HEK293 (cell line): ENCODE measurements around the gene CHRNA4.

ENCODE experiments used
- CTCF ChIA-PET: fragments of 350-600 bp; formaldehyde crosslinking; extraction: SDS; loops from one replicate; lab custom pipeline; 2021; ENCODE audit warnings: antibody characterized with exemption; lab: Yijun Ruan, JAX
- POLR2A ChIA-PET: fragments of 300-600 bp; formaldehyde crosslinking; extraction: SDS; loops from one replicate; lab custom pipeline; 2020; ENCODE audit warnings: antibody characterized with exemption, inconsistent platforms; lab: Yijun Ruan, JAX
- H3K27ac ChIP-seq: fragments of 200-500 bp; sonication (Bioruptor generic); 2 replicates; pipeline ENCODE4 v1.5.1; 2014; ENCODE audit warnings: low read depth, low read length, control low read depth, inconsistent platforms; ENCODE audit errors: extremely low read depth
- H3K36me3 ChIP-seq, 2 experiments: fragments of 200-500 bp in 1 of 2; sonication (Bioruptor generic) in 1 of 2; 1 replicate in 1 of 2; 2 replicates in 1 of 2; pipeline ENCODE4 v1.5.1; 2014 to 2017; ENCODE audit warnings: inconsistent platforms in 2 of 2, low read length in 2 of 2; ENCODE audit not compliant: control insufficient read depth in 2 of 2, insufficient read depth in 1 of 2
- H3K4me1 ChIP-seq: fragments of 200-500 bp; sonication (Bioruptor generic); 2 replicates; pipeline ENCODE4 v1.5.1; 2014; ENCODE audit warnings: mild to moderate bottlenecking, low read length, inconsistent platforms; ENCODE audit not compliant: control insufficient read depth, insufficient read depth
- H3K4me3 ChIP-seq: 2 replicates; pipeline ENCODE4 v1.5.1; 2011; ENCODE audit warnings: low read depth, mild to moderate bottlenecking, control low read depth, low read length, moderate library complexity
- H3K9me3 ChIP-seq: fragments of 200-500 bp; sonication (Bioruptor generic); 2 replicates; pipeline ENCODE4 v1.5.1; 2014; ENCODE audit warnings: low read depth, low read length, inconsistent platforms; ENCODE audit not compliant: control insufficient read depth, insufficient read depth
- GLI4 ChIP-seq: fragments of 450-650 bp; formaldehyde crosslinking; IDR thresholded peaks from 2 replicates; pipeline ENCODE4 v1.5.1; 2016; ENCODE audit warnings: missing biosample characterization, missing genetic modification characterization
- HOXA7 ChIP-seq: sonication (generic); formaldehyde crosslinking; IDR thresholded peaks from 2 replicates; pipeline ENCODE4 v1.8.1; 2022; ENCODE audit warnings: missing genetic modification reagents, borderline replicate concordance
- KLF1 ChIP-seq: fragments of 450-650 bp; formaldehyde crosslinking; IDR thresholded peaks from 2 replicates; pipeline ENCODE4 v1.5.1; 2016; ENCODE audit warnings: missing biosample characterization, missing genetic modification characterization
- KLF8 ChIP-seq: fragments of 450-650 bp; formaldehyde crosslinking; IDR thresholded peaks from 2 replicates; pipeline ENCODE4 v1.5.1; 2016; ENCODE audit warnings: missing biosample characterization, missing genetic modification characterization
- SALL2 ChIP-seq: fragments of 450-650 bp; formaldehyde crosslinking; IDR thresholded peaks from 2 replicates; pipeline ENCODE4 v1.5.0; 2017; ENCODE audit warnings: missing biosample characterization, mild to moderate bottlenecking, missing genetic modification characterization, borderline replicate concordance
- ZBTB48 ChIP-seq: fragments of 450-650 bp; formaldehyde crosslinking; IDR thresholded peaks from 2 replicates; pipeline ENCODE4 v1.5.1; 2016; ENCODE audit warnings: missing biosample characterization, missing genetic modification characterization
- ZNF155 ChIP-seq: fragments of 450-650 bp; formaldehyde crosslinking; IDR thresholded peaks from 2 replicates; pipeline ENCODE4 v1.5.1; 2016; ENCODE audit warnings: missing biosample characterization, missing genetic modification characterization
- ZNF335 ChIP-seq: fragments of 450-650 bp; formaldehyde crosslinking; conservative IDR thresholded peaks from 2 replicates; pipeline ENCODE4 v1.5.1; 2016; ENCODE audit warnings: missing biosample characterization, missing genetic modification characterization
- ZNF366 ChIP-seq: fragments of 450-650 bp; formaldehyde crosslinking; conservative IDR thresholded peaks from 2 replicates; pipeline ENCODE4 v1.5.1; 2016; ENCODE audit warnings: missing biosample characterization, missing genetic modification characterization
- ZNF37A ChIP-seq: fragments of 450-650 bp; IDR thresholded peaks from 2 replicates; pipeline ENCODE4 v1.5.1; 2018; ENCODE audit warnings: missing biosample characterization, missing genetic modification characterization
- ZNF48 ChIP-seq: fragments of 450-650 bp; formaldehyde crosslinking; IDR thresholded peaks from 2 replicates; pipeline ENCODE4 v1.5.1; 2016; ENCODE audit warnings: missing biosample characterization, missing genetic modification characterization
- ZNF514 ChIP-seq: fragments of 450-650 bp; formaldehyde crosslinking; IDR thresholded peaks from 2 replicates; pipeline ENCODE4 v1.5.1; 2016; ENCODE audit warnings: missing biosample characterization, missing genetic modification characterization
- ZNF544 ChIP-seq: fragments of 450-650 bp; formaldehyde crosslinking; IDR thresholded peaks from 2 replicates; pipeline ENCODE4 v1.5.0; 2017; ENCODE audit warnings: missing biosample characterization, missing genetic modification characterization
- ZNF561 ChIP-seq: fragments of 450-650 bp; IDR thresholded peaks from 2 replicates; pipeline ENCODE4 v1.5.1; 2018; ENCODE audit warnings: missing biosample characterization, missing genetic modification characterization, borderline replicate concordance
- ZNF596 ChIP-seq: fragments of 450-650 bp; IDR thresholded peaks from 2 replicates; pipeline ENCODE4 v1.5.0; 2018; ENCODE audit warnings: missing biosample characterization, mild to moderate bottlenecking, missing genetic modification characterization, moderate library complexity
- ZNF621 ChIP-seq: fragments of 450-650 bp; formaldehyde crosslinking; IDR thresholded peaks from 2 replicates; pipeline ENCODE4 v1.5.1; 2017; ENCODE audit warnings: missing biosample characterization, missing genetic modification characterization
- ZNF777 ChIP-seq: fragments of 450-650 bp; formaldehyde crosslinking; IDR thresholded peaks from 2 replicates; pipeline ENCODE4 v1.5.1; 2017; ENCODE audit warnings: missing biosample characterization, missing genetic modification characterization, borderline replicate concordance
- TF ChIP-seq, protein P1 (sequence below): fragments of 450-650 bp; formaldehyde crosslinking; IDR thresholded peaks from 2 replicates; pipeline ENCODE4 v1.5.1; 2016; ENCODE audit warnings: missing biosample characterization, missing genetic modification characterization, borderline replicate concordance
- TF ChIP-seq, protein P2 (sequence below): IDR thresholded peaks from 2 replicates; pipeline ENCODE4 v1.6.1; 2011; ENCODE audit warnings: mild to moderate bottlenecking, low read depth, low read length, borderline replicate concordance
- TF ChIP-seq, protein P3 (sequence below): fragments of 450-650 bp; formaldehyde crosslinking; IDR thresholded peaks from 2 replicates; pipeline ENCODE4 v1.5.1; 2016; ENCODE audit warnings: missing biosample characterization, missing genetic modification characterization

CHRNA4 gene

DNA sequence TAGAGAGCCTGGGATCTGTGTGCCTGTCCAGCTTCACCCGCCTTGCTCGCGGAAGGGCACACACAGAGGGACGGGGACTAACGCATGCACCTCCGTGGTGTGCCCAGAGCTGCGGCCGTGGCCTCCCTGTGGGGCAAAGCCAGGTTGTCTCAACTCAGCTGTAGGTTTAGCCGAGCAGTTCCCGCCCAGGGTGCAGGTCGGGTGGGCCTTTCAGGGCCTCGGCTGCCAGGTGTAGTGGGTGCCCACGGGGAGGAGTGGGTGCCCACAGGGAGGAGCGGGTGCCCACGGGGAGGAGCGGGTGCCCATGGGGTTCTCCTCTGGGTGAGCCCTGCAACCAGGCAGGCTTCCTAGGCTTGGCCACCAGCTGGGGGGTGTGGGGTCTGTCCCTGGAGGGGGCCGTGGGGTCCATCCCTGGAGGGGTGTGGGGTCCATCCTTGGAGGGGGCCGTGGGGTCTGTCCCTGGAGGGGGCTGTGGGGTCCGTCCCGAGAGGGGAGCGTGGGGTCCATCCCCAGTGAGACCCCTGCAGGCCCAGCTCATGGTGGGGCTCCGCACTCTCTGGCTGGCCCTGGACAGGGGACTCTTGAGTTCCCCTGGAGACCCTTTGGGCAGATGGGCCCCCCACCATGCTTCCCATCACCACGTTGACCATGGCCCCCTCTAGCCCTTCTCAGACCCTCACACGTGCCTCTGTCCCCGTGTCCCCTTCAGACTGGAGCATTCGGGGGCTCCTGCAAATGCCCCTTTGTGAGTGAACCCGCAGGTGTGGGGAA, 37.8 kb upstream of the CHRNA4 start:
- no peaks in the 10 kb centered on the region for H3K36me3 ChIP-seq
- H3K4me1 ChIP-seq: no peaks in the 10 kb centered on the region
- no peaks in the 10 kb centered on the region for H3K9me3 ChIP-seq
- TF ChIP-seq KLF1 (no peak), SALL2 (tag by site-specific recombination) (no peak), ZNF596 (tag by site-specific recombination) (no peak), ZNF335 (tag by site-specific recombination) (no peak), ZNF621 (tag by site-specific recombination) (no peak), ZBTB48 (tag by site-specific recombination) (no peak), ZNF561 (tag by site-specific recombination) (no peak), ZNF155 (tag by site-specific recombination) (no peak), KLF8 (tag by site-specific recombination) (no peak), GLI4 (tag by site-specific recombination) (no peak), ZNF777 (tag by site-specific recombination) (no peak), ZNF48 (tag by site-specific recombination) (no peak), ZNF544 (no peak), ZNF514 (tag by site-specific recombination) (no peak), HOXA7 (CRISPR knock-in tag) (no peak), ZNF37A (tag by site-specific recombination) (no peak), ZNF366 (tag by site-specific recombination) (no peak)
- TF ChIP-seq, protein P1, sequence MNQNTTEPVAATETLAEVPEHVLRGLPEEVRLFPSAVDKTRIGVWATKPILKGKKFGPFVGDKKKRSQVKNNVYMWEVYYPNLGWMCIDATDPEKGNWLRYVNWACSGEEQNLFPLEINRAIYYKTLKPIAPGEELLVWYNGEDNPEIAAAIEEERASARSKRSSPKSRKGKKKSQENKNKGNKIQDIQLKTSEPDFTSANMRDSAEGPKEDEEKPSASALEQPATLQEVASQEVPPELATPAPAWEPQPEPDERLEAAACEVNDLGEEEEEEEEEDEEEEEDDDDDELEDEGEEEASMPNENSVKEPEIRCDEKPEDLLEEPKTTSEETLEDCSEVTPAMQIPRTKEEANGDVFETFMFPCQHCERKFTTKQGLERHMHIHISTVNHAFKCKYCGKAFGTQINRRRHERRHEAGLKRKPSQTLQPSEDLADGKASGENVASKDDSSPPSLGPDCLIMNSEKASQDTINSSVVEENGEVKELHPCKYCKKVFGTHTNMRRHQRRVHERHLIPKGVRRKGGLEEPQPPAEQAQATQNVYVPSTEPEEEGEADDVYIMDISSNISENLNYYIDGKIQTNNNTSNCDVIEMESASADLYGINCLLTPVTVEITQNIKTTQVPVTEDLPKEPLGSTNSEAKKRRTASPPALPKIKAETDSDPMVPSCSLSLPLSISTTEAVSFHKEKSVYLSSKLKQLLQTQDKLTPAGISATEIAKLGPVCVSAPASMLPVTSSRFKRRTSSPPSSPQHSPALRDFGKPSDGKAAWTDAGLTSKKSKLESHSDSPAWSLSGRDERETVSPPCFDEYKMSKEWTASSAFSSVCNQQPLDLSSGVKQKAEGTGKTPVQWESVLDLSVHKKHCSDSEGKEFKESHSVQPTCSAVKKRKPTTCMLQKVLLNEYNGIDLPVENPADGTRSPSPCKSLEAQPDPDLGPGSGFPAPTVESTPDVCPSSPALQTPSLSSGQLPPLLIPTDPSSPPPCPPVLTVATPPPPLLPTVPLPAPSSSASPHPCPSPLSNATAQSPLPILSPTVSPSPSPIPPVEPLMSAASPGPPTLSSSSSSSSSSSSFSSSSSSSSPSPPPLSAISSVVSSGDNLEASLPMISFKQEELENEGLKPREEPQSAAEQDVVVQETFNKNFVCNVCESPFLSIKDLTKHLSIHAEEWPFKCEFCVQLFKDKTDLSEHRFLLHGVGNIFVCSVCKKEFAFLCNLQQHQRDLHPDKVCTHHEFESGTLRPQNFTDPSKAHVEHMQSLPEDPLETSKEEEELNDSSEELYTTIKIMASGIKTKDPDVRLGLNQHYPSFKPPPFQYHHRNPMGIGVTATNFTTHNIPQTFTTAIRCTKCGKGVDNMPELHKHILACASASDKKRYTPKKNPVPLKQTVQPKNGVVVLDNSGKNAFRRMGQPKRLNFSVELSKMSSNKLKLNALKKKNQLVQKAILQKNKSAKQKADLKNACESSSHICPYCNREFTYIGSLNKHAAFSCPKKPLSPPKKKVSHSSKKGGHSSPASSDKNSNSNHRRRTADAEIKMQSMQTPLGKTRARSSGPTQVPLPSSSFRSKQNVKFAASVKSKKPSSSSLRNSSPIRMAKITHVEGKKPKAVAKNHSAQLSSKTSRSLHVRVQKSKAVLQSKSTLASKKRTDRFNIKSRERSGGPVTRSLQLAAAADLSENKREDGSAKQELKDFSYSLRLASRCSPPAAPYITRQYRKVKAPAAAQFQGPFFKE (tag by site-specific recombination): no peak
- TF ChIP-seq, protein P2, sequence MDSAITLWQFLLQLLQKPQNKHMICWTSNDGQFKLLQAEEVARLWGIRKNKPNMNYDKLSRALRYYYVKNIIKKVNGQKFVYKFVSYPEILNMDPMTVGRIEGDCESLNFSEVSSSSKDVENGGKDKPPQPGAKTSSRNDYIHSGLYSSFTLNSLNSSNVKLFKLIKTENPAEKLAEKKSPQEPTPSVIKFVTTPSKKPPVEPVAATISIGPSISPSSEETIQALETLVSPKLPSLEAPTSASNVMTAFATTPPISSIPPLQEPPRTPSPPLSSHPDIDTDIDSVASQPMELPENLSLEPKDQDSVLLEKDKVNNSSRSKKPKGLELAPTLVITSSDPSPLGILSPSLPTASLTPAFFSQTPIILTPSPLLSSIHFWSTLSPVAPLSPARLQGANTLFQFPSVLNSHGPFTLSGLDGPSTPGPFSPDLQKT: no peak
- TF ChIP-seq, protein P3, sequence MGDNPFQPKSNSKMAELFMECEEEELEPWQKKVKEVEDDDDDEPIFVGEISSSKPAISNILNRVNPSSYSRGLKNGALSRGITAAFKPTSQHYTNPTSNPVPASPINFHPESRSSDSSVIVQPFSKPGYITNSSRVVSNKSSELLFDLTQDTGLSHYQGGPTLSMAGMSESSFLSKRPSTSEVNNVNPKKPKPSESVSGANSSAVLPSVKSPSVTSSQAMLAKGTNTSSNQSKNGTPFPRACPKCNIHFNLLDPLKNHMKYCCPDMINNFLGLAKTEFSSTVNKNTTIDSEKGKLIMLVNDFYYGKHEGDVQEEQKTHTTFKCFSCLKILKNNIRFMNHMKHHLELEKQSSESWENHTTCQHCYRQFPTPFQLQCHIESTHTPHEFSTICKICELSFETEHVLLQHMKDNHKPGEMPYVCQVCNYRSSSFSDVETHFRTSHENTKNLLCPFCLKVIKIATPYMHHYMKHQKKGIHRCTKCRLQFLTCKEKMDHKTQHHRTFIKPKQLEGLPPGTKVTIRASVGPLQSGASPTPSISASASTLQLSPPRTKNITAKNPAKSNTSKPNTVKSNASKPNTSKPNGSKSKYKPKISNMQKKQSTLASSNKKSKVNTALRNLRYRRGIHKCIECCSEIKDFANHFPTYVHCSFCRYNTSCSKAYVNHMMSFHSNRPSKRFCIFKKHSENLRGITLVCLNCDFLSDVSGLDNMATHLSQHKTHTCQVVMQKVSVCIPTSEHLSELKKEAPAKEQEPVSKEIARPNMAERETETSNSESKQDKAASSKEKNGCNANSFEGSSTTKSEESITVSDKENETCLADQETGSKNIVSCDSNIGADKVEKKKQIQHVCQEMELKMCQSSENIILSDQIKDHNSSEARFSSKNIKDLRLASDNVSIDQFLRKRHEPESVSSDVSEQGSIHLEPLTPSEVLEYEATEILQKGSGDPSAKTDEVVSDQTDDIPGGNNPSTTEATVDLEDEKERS (tag by site-specific recombination): no peak
- CTCF ChIA-PET: no interaction called here
- POLR2A ChIA-PET: no interaction called here
- no peak overlapping the region for H3K4me3 ChIP-seq
- H3K27ac ChIP-seq: no peak overlapping the region
